ENCODE results near the gene PSME3.
"Not testable (repeated sequence)": the region's sequence is repeated elsewhere in the genome, so short reads cannot be mapped to it uniquely, and the experiment has no call there.

PSME3 gene

GRCh38 chr17:42880776-42881310, 47.6 kb downstream of the PSME3 start:
- no peak overlapping the region for H3K4me3 ChIP-seq (ENCODE audit: insufficient read depth, low read length, poor library complexity, severe bottlenecking)
- no peak overlapping the region for H3K4me2 ChIP-seq (ENCODE audit: low read depth, low read length, poor library complexity, severe bottlenecking)
- TF ChIP-seq EZH2phosphoT487 (conservative IDR thresholded peaks at IDR 0.05; ENCODE audit: low read length): no peak
- no peak for TF ChIP-seq CTCF (IDR thresholded peaks at IDR 0.05; ENCODE audit: insufficient read depth, low read length, poor library complexity, severe bottlenecking)
- no peaks in the 10 kb centered on the region for H3K79me2 ChIP-seq (ENCODE audit: insufficient read depth, low read length)
- H3K36me3 ChIP-seq (ENCODE audit: low read length): no peaks in the 10 kb centered on the region
- no peak overlapping the region for H3K27ac ChIP-seq (ENCODE audit: low read depth, low read length)
- H3K9me2 ChIP-seq (replicated peaks; ENCODE audit: insufficient read depth, low read length): no peaks in the 10 kb centered on the region
- H4K20me1 ChIP-seq (ENCODE audit: low read depth, low read length): no peaks in the 10 kb centered on the region
- no peaks in the 10 kb centered on the region for H3F3A ChIP-seq (ENCODE audit: insufficient read depth)
- no peaks in the 10 kb centered on the region for H3K27me3 ChIP-seq (ENCODE audit: low read length)
- no peak overlapping the region for H3K9ac ChIP-seq (ENCODE audit: low read length)
- no peaks in the 10 kb centered on the region for H3K9me3 ChIP-seq (ENCODE audit: insufficient read depth, low read length)
- H2AFZ ChIP-seq (ENCODE audit: low read depth, low read length, severe bottlenecking): no peak overlapping the region

GRCh38 chr17:42881706-42882105, 48.5 kb downstream of the PSME3 start:
- H3K9ac ChIP-seq (ENCODE audit: low read length); H3K4me3 ChIP-seq (ENCODE audit: insufficient read depth, low read length, poor library complexity, severe bottlenecking); H3K27ac ChIP-seq (ENCODE audit: low read depth, low read length); H3K9me3 ChIP-seq (ENCODE audit: insufficient read depth, low read length); H3K27me3 ChIP-seq (ENCODE audit: low read length); H3K79me2 ChIP-seq (ENCODE audit: insufficient read depth, low read length); H3K36me3 ChIP-seq (ENCODE audit: low read length); H4K20me1 ChIP-seq (ENCODE audit: low read depth, low read length); H2AFZ ChIP-seq (ENCODE audit: low read depth, low read length, severe bottlenecking); H3K4me2 ChIP-seq (ENCODE audit: low read depth, low read length, poor library complexity, severe bottlenecking); H3F3A ChIP-seq (ENCODE audit: insufficient read depth); H3K9me2 ChIP-seq (replicated peaks; ENCODE audit: insufficient read depth, low read length): not testable (repeated sequence)

GRCh38 chr17:42882166-42882565, 49.0 kb downstream of the PSME3 start:
- H3K9me2 ChIP-seq (replicated peaks; ENCODE audit: insufficient read depth, low read length): no peaks in the 10 kb centered on the region
- H3K27me3 ChIP-seq (ENCODE audit: low read length): no peaks in the 10 kb centered on the region
- H3K79me2 ChIP-seq (ENCODE audit: insufficient read depth, low read length): no peaks in the 10 kb centered on the region
- no peaks in the 10 kb centered on the region for H4K20me1 ChIP-seq (ENCODE audit: low read depth, low read length)
- no peaks in the 10 kb centered on the region for H3F3A ChIP-seq (ENCODE audit: insufficient read depth)
- no peak overlapping the region for H2AFZ ChIP-seq (ENCODE audit: low read depth, low read length, severe bottlenecking)
- no peak overlapping the region for H3K9ac ChIP-seq (ENCODE audit: low read length)
- no peaks in the 10 kb centered on the region for H3K36me3 ChIP-seq (ENCODE audit: low read length)
- no peak for TF ChIP-seq CTCF (IDR thresholded peaks at IDR 0.05; ENCODE audit: insufficient read depth, low read length, poor library complexity, severe bottlenecking)
- TF ChIP-seq EZH2phosphoT487 (conservative IDR thresholded peaks at IDR 0.05; ENCODE audit: low read length): no peak
- no peak overlapping the region for H3K4me3 ChIP-seq (ENCODE audit: insufficient read depth, low read length, poor library complexity, severe bottlenecking)
- H3K4me2 ChIP-seq (ENCODE audit: low read depth, low read length, poor library complexity, severe bottlenecking): no peak overlapping the region
- no peak overlapping the region for H3K27ac ChIP-seq (ENCODE audit: low read depth, low read length)
- no peaks in the 10 kb centered on the region for H3K9me3 ChIP-seq (ENCODE audit: insufficient read depth, low read length)

GRCh38 chr17:42883802-42884558, 50.8 kb downstream of the PSME3 start:
- H3K9ac ChIP-seq (ENCODE audit: low read length): no peak overlapping the region
- H3F3A ChIP-seq (ENCODE audit: insufficient read depth): no peaks in the 10 kb centered on the region
- no peaks in the 10 kb centered on the region for H3K36me3 ChIP-seq (ENCODE audit: low read length)
- H2AFZ ChIP-seq (ENCODE audit: low read depth, low read length, severe bottlenecking): no peak overlapping the region
- H3K4me3 ChIP-seq (ENCODE audit: insufficient read depth, low read length, poor library complexity, severe bottlenecking): no peak overlapping the region
- no peak overlapping the region for H3K4me2 ChIP-seq (ENCODE audit: low read depth, low read length, poor library complexity, severe bottlenecking)
- no peaks in the 10 kb centered on the region for H3K79me2 ChIP-seq (ENCODE audit: insufficient read depth, low read length)
- H3K9me2 ChIP-seq (replicated peaks; ENCODE audit: insufficient read depth, low read length): no peaks in the 10 kb centered on the region
- no peak overlapping the region for H3K27ac ChIP-seq (ENCODE audit: low read depth, low read length)
- no peak for TF ChIP-seq EZH2phosphoT487 (conservative IDR thresholded peaks at IDR 0.05; ENCODE audit: low read length)
- TF ChIP-seq CTCF (IDR thresholded peaks at IDR 0.05; ENCODE audit: insufficient read depth, low read length, poor library complexity, severe bottlenecking): no peak
- H4K20me1 ChIP-seq (ENCODE audit: low read depth, low read length): no peaks in the 10 kb centered on the region
- no peaks in the 10 kb centered on the region for H3K27me3 ChIP-seq (ENCODE audit: low read length)
- no peaks in the 10 kb centered on the region for H3K9me3 ChIP-seq (ENCODE audit: insufficient read depth, low read length)

GRCh38 chr17:42885806-42886205, 52.6 kb downstream of the PSME3 start:
- H3K79me2 ChIP-seq (ENCODE audit: insufficient read depth, low read length); H3K9ac ChIP-seq (ENCODE audit: low read length); H4K20me1 ChIP-seq (ENCODE audit: low read depth, low read length); H3K4me3 ChIP-seq (ENCODE audit: insufficient read depth, low read length, poor library complexity, severe bottlenecking); H2AFZ ChIP-seq (ENCODE audit: low read depth, low read length, severe bottlenecking); H3K27ac ChIP-seq (ENCODE audit: low read depth, low read length); H3K9me2 ChIP-seq (replicated peaks; ENCODE audit: insufficient read depth, low read length); H3K27me3 ChIP-seq (ENCODE audit: low read length); H3K36me3 ChIP-seq (ENCODE audit: low read length); H3F3A ChIP-seq (ENCODE audit: insufficient read depth); H3K4me2 ChIP-seq (ENCODE audit: low read depth, low read length, poor library complexity, severe bottlenecking); H3K9me3 ChIP-seq (ENCODE audit: insufficient read depth, low read length): not testable (repeated sequence)

All from SU-DHL-6 (cell line).